SK-N-DZ (cell line): ENCODE results near the gene ASIC4.

ENCODE experiments used
- DNase-seq: peaks from one replicate; pipeline ENCODE4 v3.0.0-alpha.2; 2015; ENCODE audit warnings: low spot score

ASIC4 gene

DNA sequence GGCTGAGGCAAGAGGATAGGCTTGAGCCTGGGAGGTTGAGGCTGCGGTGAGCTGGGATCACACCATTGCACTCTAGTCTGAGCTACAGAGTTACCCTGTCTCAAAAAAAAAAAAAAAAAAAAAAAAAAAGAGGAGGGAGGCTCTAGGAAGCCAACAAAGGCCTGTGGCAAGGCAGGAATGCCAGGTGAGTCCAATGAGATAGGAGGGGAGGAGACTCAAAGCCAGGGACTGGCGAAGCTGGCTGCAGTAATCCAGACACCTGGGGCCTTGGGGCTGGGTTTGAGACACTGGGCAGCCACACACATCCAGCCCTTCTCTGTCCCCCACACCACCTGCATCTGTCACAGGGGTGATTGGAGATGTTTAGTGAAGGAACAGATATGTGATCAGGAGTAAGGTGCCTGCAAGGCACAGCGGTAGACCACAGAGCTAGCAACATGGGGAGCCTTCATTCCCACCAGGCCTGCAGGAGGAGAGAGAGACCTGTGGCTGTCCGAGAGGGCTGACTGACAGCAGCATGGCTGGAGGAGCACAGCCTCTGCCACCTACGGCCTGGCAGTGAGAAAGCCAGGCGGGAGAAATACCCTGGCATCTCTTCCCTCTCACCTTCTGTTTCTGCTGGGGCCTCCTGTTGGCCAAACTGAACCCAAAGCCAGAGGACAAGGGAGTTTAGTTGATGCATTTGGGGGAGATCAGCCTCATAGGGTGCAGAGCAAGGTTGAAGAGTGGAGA is 19.8 kb downstream of the ASIC4 start:
- no peak for DNase-seq

DNA sequence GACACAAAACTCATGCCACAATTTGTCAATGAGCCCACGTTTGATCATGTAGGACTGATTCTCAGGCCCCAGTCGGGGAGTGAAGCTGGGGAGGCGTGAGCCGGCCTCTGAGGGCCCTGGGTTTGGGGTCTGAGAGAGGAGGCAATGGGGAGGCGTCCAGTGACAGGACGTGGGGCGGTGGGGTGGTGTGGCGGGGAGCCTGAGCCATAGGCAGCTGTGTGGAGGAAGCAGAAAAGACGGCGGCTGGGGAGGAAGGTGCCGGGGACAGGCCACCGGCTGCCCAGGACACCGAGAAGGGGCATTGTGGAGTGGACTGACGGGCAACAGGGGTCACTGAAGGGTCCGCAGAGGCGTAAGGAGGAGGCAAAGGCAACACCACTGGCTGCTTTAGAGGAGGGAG is 22.1 kb downstream of the ASIC4 start:
- DNase-seq, result no peak

DNA sequence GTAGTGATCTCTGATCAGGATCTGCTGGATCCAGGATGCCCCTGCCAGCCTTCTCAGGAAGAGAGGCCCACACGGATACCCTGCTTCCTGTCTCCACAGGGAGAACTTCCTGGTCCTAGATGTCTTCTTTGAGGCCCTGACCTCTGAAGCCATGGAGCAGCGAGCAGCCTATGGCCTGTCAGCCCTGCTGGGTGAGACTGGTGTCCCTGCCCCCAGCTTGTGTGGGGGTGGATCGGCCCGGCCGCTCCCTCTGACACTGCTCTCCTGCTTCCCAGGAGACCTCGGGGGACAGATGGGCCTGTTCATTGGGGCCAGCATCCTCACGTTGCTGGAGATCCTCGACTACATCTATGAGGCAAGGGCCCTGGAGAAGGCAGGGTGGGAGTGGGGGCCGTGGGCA is 22.7 kb downstream of the ASIC4 start:
- DNase-seq, result no peak

DNA sequence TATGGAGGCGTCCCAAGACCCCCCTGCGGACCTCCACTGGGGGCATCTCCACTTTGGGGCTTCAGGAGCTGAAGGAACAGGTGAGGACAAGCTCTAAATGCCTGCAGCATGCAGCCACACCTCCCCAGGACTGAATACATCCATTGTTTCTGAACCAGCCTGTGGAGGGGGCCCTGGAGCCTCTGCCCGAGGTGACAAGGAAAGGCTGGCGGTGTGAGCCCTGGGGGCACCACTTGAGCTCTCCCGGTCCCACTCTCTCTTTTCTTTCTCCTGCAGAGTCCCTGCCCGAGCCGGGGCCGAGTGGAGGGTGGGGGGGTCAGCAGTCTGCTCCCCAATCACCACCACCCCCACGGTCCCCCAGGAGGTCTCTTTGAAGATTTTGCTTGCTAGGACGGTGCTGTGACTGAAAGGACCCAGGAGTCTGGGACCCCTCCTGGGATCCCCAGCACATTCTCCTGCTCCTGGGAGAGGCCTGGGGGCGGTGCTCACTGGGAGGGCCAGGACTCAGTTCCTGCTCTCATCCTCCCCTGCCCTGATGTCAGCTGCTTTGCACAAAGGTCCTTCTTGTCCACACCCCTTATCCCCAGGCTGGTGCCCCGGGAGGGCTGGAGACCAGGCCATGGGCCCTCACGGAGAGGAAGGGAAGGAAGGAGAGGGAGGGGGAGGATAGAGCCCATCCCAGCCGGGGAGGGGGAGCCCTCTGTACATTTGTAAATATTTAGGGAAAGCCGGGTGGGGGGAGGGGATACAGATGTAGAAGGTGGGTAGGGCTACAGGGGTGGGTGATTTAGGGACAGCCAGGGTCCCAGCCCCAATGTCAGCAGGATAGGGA is 23.6 kb downstream of the ASIC4 start:
- no peak for DNase-seq

DNA sequence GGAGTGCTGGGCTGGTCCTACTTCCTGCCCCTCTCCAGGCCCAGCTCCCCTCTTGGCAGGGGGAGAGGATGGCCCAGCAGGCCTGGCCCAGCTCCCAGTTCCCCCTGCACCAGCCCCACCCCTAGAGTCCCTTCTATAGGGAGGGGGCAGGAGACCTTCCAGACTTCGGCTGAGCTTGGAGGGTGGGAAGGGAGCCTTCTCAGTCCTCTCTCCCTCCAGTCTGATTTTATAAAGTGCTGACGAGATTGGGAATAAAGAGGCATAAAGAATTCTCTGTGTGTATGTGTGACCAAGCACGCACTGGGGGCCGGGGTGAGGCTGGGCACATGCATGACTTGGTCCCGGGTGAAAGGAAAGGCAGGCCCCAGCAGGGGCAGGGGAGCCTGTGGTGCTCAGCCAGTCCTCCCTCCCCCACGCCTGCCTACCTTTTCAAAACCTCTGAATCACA is 24.2 kb downstream of the ASIC4 start:
- DNase-seq, result no peak

DNA sequence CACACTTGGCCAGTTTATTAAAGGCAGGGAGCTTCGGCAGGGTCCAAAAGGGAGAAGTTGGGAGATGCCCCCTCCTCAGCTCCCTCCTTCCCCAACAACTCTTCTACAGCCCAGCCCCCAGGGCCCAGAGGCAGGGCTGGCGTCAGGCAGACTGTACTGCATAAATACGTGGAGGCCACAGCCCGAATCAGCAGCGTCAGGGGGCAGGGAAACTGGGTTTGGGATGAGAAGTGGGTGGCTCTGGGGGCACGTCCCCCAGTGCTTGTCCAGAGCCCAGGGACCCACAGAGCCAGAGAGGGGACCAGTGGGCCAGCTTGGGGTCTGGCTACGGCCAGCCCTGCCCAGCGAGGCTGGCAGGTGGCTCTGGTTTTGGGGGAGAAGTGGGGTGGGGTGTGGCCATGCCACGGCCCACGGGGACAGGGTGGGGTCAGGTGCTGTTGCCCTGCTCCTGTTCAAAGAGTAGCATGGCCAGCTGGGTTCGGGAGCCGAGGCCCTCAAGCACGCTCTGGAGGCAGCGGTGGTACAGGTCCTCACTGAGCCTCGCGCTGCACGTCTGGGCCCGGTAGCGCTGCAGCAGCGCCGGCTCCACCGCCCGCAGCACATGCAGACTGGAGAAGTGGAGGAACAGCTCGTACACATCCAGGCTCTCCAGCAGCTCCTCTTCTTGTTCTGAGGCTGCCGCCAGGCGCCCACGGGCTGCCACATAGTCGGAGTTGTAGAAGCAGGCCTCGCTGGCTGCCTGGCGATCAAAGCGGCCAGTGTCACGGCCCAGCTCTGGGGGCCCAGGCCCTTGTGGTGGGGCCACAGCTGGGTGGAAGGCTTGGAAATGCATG is 24.9 kb downstream of the ASIC4 start:
- no peak for DNase-seq

DNA sequence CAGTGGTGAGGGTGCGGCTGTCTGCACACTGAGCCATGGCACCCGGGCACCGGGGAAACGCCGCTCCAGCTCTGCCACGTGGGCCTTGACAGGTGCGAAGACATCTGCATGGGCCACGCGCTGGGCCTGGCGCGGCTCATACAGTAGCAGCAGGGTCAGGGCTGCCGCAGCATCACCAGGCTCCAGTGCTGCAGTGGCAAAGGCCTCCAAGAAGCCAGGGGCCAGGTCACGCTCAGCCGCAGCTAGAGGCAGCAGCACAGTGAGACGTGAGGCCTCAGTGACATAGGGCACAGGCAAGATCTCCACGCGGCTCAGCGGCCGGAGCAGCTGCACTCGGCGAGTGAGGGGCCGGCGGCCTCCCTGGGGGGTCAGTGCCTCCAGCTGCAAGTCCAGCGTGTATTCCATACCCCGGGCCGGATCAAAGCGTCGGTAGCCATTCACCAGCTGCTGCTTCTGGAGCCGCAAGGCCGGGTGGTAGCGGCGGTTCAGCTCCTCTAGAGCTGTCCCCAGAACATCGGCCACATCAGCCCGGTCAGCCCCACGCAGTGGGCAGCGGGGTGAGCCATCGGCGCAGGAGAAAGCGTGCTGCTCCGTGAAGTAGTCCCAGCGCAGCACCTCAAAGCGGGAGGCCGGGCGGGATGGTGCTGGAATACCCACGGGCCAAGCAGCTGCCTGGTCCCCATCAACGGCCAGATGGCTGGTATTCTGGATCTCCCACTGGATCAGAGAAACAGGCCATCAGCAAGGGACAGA is 25.8 kb downstream of the ASIC4 start:
- no peak for DNase-seq

DNA sequence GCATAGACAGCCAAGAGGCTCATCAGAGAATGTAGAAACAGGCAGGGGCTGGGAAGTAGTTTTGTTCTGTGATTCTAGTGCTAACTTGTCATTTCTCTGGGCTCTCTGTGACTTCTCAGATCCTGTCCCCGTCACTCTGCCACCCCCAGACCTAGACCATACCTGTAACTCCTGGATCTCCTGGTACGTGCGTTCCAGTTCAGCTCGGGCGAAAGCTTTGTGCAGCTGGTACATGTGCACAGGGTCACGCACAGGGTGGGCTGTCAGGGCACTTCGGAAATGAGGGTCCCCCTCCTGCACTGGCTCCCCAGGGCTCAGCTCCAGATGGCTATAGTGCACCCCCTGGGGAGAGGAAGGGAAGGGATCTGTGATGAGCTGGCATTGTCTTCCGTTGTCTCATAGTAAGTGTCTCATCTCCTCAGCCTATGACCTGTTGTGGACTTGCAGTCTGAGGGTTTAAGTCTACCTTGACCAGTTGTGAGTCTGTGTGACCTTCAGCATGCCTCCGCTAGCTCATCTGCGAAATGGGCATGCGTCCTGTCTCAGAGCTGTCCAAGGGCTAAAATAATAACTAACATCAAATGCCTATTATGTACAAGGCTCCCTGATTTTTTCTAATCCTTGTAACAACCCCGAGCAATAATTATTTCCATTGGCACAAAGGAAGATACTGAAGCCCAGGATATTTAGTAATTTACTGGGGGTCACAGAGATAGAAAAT is 26.7 kb downstream of the ASIC4 start:
- DNase-seq, result no peak

DNA sequence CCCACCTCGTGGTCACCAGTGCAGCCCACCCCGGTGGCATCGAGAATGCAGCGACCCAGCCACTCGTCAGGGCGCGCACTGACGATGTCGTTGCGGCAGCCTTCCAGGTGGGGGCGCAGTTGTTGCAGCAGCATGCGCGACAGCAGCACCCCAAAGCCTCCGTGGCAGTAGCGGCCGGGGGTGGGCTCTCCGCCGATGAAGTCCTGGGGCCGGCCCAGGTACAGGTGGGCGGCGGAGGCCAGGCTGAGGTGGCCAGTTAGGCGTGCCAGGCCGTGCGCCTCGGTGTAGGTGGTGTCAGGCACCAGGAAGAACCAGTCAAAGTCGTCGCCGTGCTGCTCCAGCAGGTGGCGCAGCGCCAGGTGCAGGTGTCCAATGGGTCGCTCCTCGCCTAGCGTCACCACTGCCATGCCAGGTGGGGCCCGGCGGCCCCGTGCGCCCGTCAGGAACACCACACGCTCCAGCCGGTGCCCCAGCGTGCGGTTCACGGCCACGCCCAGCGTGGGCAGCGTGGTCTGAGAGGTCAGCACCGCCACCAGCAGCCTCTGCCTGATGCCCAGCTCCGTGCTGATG is 27.4 kb downstream of the ASIC4 start:
- peak; percentile 82 for DNase-seq

DNA sequence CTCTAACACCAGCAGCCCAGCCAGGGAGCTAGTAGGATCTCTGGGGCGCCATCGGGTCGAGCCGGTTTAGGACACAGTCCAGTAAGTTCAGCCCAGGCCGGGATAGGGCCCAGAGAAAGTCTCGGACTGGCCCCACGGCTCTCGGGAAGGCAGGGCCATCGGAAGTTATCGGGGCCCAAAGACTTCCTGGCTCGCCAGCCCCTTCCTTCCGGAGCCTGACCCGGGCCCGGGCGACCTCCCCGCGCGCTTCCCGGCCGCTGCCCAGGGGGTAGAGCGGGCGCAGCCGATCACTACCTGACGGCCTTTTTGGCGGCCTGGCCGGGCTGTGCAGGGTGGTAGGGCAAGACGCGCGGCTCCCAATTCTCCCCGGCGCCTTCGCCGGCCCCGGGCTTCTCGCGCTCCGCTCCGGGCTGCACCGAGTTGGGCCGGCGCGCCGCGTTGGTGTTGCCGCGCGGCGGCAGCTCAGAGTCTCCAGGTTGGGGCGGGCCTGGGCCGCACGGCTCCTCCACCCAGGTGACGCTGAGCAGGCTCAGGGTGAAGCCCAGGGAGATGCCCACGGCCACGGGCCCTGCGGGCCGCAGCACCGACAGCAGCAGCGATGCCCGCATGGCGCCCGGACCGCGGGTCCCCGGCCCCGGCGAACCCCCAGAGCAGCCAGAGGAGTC is 28.8 kb downstream of the ASIC4 start:
- DNase-seq, result no peak

DNA sequence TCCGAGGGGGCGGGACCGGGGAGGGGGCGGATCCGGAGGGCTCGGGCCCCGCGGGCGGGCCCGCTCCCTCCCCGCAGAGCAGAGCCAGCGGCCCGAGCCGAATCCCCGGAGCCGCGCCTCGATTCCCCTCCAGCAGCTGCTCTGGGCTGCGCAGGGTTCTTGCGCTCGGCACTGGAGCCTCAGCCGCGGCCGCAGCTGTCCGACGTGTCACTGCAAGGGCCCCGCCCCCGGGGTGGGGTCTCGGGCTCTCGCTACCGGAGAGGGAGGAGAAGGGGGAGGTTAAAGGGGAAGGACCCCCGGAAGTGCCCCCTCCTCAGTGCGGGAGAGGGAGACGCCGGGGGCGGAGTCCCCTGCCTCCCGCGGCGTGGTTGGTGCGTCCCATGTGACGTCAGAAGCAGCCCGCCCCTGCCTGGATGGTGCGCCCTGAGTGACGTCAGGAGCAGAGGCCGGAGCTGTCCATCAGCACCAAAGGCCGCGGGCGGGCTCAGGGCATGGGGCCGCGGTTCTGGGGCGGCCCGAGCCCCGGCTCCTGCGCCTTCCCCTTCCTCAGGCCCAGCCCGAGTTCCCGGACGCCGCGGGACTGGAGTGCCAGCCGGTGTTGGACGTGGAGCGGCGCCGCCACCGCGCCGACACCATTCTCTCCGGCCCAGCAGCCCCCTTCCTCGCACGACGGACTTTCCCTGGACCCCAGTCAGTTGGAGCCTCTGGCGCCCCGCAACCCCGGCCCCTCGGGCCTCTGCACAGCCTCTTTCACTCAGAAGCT is 29.5 kb downstream of the ASIC4 start, which contains the start of the genes CHPF and TMEM198:
TSS of gene CHPF (minus strand) at position 214 of the 763 bp plus-strand sequence. CDS start 271 bp downstream, outside the sequence.
TSS of gene TMEM198 (plus strand) at position 433 of the 763 bp plus-strand sequence. CDS start 700 bp downstream, outside the sequence.
- peak; percentile 99 for DNase-seq

DNA sequence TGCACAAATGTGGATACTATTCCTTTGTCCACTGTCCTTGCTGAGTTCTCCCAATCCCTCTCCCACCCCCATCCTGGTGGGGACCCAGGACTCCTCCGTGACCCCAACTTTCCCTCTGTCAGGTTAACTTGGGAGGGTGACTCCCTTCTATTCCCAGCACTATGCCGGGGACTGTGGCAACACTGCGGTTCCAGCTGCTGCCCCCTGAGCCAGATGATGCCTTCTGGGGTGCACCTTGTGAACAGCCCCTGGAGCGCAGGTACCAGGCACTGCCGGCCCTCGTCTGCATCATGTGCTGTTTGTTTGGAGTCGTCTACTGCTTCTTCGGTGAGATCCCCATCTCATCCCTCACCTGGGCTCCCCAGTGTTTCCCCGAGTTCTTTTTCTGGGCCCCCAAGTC is 30.3 kb downstream of the ASIC4 start:
- DNase-seq, result no peak

DNA sequence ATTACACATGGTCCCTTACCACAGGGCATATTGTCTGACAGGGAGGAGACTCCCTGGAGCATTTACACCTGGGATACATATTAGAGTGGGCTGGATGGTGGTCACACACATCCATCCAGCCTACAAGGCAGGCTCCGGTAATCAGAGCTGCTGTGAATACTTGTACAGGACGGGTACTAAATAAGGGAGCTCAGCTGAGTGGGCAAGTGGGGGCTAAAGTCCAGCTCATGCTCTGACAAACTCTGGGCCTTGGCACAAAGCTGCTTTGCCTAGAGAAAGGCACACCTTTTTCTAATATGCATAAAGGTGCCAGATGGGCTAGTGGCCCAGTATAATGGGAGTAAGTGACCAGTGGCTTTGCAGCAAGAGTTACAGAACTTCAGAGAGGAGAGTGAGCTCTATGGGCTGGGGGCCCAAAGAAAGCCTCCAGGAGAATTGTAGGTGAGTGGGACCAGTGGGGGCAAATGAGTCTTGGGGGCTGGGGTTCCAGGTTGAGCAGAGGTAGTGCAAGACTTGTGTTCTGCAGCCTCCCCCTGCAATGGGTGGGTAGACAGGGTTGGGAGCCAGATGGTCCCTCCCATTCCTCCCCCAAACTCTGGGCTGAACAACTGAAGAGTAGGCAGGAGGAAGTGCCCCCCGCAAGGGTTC is 31.1 kb downstream of the ASIC4 start:
- no peak for DNase-seq

DNA sequence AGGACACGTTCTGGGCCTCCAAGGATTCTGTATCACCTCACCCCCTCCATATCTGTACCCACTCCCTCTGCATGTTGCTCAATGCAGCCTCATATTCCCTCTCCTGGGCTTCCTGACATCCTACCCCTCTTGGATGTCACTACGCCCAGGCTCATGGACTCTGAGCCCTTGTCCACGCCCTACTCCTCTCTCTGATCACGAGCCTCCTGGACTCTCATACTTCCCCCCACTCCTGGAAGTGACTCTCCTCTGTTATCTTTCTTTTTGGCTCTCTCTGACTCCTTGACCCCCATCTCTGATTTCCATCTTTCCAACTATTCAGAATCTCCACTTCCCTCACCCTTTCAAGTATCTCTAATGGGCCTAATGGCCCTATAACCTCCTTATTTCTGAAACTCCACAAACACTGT is 31.7 kb downstream of the ASIC4 start:
- DNase-seq, result no peak

DNA sequence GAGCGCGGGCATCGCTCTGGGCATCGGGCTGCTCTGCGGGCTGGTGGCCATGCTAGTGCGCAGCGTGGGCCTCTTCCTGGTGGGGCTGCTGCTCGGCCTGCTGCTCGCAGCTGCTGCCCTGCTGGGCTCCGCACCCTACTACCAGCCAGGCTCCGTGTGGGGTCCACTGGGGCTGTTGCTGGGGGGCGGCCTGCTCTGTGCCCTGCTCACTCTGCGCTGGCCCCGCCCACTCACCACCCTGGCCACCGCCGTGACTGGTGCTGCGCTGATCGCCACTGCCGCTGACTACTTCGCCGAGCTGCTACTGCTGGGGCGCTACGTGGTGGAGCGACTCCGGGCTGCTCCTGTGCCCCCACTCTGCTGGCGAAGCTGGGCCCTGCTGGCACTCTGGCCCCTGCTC is 33.3 kb downstream of the ASIC4 start:
- DNase-seq, result no peak

DNA sequence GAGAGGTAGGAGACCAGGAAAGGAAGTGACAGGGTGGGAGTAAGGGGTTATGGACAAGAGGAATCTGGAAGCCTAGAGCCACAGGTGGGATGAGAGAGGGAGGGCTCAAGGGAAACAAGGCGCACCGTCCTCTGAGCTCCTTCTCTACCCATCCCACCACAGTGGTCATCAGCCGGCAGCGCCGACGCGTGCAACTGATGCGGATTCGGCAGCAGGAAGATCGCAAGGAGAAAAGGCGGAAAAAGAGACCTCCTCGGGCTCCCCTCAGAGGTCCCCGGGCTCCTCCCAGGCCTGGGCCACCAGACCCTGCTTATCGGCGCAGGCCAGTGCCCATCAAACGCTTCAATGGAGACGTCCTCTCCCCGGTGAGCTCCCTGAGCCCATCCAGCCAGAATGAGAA is 34.7 kb downstream of the ASIC4 start:
- DNase-seq, result no peak

DNA sequence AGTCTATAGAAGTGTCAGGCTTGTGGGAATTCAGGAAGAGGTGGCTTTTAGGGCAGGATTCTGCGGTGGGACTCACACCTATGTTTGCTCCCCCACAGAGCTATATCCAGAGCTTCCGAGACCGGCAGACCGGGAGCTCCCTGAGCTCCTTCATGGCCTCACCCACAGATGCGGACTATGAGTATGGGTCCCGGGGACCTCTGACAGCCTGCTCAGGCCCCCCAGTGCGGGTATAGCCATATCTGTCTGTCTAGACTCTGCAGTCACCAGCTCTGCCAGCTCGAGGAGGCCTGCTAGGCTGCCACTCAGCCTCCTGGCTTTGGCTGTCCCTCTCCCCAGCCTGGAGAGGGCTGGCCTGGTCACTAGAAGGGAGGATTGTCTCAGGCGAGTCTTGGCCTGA is 35.3 kb downstream of the ASIC4 start:
- no peak for DNase-seq
